HG03439 (cell line): Measurements from ENCODE around the gene TAF6L.
"Not testable (repeated sequence)": the region's sequence is repeated elsewhere in the genome, so short reads cannot be mapped to it uniquely, and the experiment has no call there.

Source experiments
- ATAC-seq: cut with Tn5 transposase; IDR thresholded peaks from one replicate; pipeline ENCODE4 v1.9.1; 2021; ENCODE audit warnings: mild to moderate bottlenecking, moderate library complexity; ENCODE audit not compliant: unreplicated experiment

The TAF6L gene

DNA sequence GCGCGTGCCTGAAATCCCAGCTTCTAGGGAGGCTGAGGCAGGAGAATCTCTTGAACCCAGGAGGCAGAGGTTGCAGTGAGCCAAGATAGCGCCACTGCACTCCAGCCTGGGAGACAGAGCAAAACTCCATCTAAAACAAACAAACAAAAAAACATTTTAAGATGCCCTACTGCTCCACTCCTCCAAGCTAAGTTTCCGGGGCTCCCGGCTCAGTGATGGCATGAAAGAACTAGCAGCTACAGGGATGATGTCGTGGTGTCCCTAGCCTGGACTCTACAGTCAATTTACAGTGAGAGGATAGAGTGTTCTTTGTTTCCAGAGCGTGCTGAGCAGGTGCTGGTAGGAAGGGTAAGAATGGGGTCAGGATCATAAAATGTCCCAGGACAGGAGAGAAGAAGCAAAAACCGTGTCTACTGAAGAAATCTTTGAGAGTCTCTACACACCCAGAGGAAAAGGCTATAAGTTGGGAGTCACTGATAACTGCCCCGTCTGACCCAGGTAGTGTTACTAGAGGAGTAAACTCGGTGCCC is 16.0 kb upstream of the TAF6L start:
- ATAC-seq: no peak

DNA sequence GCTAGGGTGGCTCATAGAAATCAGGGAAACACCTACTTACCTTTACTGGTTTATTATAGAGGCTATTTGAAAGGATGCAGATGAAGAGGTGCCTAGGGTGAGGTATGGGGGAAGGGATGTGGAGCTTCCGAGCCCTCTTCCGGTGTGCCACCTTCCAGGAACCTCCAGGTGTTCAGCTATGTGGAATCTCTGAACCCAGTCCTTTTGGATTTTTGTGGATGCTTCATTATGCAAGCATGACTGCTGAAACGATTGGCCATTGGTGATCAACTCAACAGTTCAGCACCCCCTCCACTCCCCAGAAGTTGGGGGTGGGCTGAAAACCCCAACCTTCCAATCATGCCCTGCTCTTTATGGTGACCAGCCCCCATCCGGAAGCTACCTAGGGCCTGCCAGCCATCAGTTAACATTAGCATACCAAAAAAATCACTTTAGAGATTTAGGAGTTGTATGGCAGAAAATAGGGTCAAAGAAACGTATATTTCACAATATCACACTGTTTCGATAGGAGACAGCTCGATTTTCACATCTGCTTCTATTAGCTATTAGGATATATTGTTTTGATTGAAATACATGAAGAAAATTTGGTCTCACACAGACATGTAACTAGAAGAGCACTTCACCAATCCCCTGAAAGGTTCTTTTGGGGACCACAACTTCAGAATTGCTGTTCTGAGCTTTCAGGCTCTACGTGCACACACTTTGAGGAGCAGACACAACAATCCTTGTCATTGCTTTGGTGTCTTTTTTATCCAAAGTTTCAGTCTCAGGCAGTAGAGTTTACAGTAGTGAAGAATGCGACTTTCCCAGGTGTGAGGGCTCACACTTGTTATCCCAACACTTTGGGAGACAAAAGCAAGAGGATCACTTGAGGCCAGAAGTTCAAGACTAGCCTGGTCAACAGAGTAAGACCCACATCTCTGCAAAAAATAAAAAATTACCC is 13.1 kb upstream of the TAF6L start:
- no peak for ATAC-seq

GRCh38 chr11:62760867-62761227 is 10.3 kb upstream of the TAF6L start:
- not testable (repeated sequence) for ATAC-seq

- no peak for ATAC-seq
Observed at GRCh38 chr11:62770778-62771143, 435 bp upstream of the TAF6L start.

DNA sequence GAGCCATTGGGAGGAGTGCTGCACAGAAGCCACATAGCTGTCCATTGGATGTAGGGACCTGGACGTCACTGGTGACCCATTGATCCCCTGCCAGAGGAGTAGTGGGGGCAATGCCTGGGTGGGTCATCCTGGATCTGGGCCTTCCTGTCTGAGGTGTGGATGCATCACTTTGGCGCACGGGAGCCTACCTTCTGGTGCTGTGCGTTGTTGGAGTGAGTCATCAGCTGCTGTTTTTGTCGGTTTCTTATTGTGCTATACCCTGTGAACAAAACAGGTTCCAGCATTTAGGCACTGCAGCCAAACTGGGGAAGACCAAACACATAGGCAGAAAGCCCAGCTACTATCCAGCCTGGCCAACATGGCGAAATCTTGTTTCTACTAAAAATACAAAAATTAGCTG is 3.2 kb downstream of the TAF6L start:
- no peak for ATAC-seq

GRCh38 chr11:62775646-62776045 is 4.5 kb downstream of the TAF6L start:
- no peak for ATAC-seq

- ATAC-seq: no peak
Observed at GRCh38 chr11:62777389-62777788, 6.2 kb downstream of the TAF6L start.

DNA sequence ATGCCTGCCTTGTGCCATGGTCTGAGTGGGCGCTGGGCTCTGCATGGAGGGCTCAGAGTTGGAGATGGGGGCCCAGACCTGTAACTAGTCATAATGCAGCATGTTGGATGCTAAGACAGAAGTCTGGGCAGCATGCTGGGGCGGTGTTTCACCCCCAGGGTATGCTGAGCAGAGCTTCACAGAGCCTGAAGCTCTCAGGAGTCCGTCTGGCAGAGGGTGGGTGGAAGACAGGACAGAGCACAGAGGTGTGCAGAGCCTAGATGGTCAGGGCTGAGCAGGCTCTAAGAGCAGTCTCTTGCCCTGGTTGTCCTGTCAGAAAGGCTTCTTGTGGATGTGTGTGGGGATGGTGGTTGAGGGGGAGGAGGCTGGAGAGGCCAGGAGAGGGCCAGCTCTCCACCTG is 7.2 kb downstream of the TAF6L start:
- ATAC-seq: no peak

DNA sequence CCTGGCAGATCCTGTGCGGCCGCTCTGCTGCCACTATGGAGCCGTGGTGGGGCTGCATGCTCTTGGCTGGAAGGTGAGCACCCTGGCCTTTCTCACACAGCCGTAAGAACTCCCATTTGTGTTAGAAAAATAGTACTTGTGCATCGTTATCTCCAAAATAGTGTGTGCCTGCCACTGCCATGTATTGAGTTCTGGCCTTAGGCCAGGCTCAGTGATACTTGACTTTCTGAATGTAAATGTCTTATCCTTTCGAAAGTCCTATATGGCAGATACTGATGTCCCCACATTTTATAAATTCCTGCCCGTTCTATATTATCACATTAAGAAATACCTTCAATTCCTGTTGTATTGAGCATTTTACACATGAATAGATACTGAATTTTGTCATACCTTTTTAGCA is 11.6 kb downstream of the TAF6L start:
- no peak for ATAC-seq

- ATAC-seq: peak; percentile 57
Observed at GRCh38 chr11:62786318-62787004, 15.3 kb downstream of the TAF6L start.

DNA sequence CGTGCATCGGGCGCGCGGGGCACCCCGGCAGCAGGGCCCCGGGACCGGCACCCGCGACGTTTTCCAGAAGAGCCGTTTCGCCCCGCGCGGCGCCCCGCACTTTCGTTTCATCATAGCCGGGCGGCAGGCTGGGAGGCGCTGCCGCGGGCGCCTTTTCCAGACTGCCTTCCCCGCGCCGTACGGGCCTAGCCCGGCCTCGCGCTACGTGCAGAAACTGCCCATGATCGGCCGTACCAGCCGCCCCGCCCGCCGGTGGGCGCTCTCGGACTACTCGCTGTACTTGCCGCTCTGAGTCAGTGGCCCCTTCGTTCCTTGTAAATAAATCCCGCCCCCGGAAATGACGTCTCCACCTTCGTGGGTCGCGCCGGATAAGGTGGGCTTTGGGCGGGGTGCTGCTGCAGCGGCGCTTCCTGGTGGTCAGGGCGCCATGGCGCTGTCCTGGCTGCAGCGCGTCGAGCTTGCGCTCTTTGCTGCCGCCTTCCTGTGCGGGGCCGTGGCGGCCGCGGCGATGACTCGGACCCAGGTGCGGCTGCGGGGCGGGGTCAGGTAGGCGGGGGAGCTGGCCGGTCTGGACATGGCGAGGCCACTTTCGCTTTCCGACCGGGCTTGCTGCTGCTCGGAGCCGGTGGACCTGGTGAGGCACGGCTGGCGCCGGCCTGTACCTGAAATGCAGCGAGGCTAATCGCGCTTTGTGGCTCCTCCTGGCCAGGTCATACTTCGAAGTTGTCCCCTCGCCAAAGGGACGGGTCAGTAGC is 16.0 kb downstream of the TAF6L start, which contains the start of gene TMEM179B:
TSS of gene TMEM179B (plus strand) at position 398 of the 755 bp plus-strand sequence. CDS start at position 428, 30 bp downstream.
- peak; percentile 63 for ATAC-seq

GRCh38 chr11:62788991-62789390 is 17.8 kb downstream of the TAF6L start:
- ATAC-seq: no peak

DNA sequence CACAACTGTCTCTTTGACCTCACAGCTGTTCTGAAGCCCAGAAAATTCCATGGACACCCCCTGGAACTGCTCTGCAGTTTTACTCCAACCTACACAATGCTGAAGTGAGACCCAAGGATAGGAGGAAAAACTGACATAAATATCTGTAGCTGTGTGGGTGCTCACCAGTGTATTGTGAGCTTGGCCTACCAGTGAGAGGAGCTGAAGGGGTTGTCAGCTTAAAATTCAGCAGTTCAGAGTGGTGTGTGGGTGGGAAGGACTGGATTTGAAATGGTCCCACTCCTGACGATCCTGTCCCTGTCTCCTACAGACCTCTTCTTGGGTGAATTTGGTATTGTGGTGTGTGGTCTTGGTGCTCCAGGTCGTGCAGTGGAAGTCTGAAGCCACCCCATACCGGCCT is 18.4 kb downstream of the TAF6L start:
- no peak for ATAC-seq

DNA sequence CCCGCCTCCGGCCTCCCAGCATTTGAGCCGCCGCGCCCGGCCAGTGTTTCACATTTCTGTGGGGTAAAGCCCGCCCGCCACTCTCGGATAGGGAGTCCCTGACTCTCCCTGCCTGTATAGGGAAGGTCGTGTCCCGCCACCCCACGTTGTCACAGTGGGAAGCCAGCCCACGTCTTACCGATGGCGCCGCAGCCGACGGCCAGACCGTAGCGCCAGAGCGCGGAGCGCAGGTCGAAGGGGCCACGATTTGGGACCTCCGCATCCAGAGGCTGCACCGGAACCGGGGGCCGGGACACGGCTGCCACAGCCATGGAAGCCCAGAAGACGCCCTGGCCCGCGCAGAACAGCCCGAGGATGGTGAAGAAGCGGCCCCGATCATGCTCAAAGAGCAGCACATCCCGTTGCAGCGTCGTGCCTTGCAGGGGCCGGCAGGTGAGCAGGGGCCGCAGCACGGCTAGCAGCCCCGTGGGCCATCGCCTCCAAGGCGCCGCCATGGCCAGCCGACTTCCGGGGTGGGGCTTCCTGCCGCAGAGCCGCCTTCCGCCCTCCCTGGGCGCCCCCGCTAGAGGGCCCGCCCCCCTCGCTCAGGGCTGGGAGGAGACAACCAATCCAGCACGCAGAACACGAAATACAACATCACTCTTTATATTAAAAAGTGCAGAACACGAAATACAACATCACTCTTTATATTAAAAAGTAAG is 20.5 kb downstream of the TAF6L start, which contains the start of gene TMEM223:
TSS of gene TMEM223 (minus strand) at position 506 of the 701 bp plus-strand sequence. CDS start at position 494, 12 bp downstream.
- peak; percentile 59 for ATAC-seq

GRCh38 chr11:62792202-62792575 is 21.0 kb downstream of the TAF6L start:
- ATAC-seq: no peak

DNA sequence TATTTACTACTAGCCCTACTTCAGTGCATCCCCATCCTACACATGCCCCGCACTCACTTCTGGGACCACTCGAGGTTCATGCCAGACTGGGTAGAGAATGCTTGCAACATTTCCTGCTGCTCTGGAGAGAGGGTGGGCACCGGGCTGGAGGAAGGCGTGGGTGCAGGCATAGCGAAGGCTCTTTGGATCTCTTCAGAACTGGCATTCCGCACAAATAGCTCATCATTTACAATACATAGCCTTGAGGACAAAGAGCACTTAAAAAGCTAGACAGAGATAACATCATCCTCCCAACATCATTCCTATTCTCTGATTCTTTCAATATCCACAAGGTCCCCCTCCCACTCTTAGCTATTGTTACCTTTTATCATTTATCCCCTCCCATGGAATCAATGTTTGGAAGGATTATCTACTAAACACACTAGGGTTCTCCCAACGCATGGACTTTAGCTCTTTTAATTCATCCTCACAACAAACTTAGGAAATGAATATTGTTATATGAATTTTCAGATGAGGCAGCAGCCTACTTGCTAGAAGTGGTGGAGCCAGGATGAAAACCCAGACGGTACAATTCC is 23.1 kb downstream of the TAF6L start:
- ATAC-seq: no peak

DNA sequence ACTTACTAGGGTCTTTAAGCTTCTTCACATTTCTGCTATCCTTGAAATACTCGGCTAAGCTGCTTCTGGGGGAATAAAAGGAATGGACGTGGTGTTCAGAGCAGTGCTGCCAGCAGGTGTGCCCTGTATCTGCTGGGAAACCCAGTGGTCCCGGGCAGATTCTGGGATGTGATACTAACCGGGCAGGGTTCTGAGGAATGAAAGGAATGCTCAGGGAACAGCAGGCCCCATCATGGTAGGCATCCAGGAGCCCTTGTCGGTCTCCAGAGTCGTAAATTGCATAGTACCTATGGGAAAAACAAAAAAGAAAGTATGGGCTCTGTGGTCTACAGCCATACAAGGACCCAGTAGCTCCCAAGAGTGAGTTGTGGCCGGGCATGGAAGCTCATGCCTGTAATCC is 25.1 kb downstream of the TAF6L start:
- ATAC-seq: no peak

DNA sequence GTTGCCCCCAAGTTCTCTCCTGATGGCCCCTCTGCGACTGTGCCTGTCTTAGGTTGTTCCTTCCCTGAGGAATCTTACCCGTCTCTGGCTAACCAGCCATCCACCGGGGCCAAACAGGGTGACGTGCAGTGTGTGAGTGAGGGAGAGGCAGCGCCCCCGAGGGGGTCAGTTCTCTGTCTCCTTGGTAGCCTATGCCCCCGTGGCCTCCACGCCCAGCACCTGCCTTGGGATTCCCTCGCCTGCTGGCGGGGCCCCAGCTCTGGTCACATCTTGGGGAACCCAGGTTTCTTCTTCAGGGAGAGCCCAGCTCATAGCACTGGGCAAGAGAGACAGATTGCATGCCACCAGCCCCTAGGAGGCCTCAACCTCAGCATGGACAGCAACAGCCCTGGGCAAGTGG is 28.3 kb downstream of the TAF6L start:
- ATAC-seq: no peak

GRCh38 chr11:62801071-62801470 is 29.9 kb downstream of the TAF6L start:
- no peak for ATAC-seq
